GM12891 (cell line): ENCODE results near the gene ALPI.

Experiments used
- POLR2A ChIP-seq: IDR thresholded peaks from 2 replicates; pipeline ENCODE4 v1.6.1; 2011; ENCODE audit warnings: low read depth, low read length, control low read depth
- POLR2AphosphoS5 ChIP-seq: IDR thresholded peaks from 2 replicates; pipeline ENCODE4 v1.6.1; 2011; ENCODE audit warnings: low read depth, low read length, control low read depth
- TAF1 ChIP-seq: IDR thresholded peaks from 2 replicates; pipeline ENCODE4 v1.6.1; 2011; ENCODE audit warnings: low read depth, low read length, control low read depth

DNA sequence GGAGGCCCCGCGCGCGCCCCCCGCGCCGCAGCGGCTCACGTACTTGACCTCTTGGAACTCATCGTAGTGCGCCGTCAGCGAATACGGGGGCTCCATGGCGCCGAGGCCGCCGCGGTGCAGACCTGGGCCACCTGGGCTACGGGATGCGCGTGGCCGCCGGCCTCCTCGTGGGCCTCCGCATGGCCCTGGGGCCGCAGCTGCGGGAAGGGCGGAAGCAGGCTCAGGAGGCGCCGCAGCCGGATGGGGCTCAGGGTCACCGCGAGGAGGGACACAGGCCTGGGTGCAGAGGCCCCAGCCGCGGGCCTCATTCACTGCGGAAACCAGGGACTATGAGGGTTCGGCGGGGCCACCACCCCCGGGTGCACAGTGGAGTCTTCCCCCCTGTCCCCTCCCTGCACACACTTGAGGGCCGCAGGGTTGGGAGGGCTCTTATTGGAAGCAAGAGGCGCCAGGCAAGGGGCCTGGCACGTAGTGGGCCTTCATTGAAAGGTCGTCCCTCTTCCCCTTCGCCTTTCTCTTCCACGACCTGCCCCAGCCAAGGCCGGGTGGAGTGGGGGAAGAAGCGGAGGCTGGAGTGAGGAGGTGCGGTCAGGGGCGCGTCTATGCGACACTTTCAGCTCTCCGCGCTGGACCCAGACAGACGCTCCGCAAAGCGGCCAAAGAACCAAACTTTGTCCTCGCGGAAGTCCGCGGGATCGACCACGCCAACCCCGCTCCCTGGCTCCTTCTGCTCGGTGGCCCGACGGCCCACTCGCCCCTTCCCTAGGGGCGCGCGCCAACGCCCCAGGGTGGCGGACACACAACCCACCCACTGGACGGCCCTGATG, 30.8 kb downstream of the ALPI start:
- TF ChIP-seq POLR2A (no peak), POLR2AphosphoS5 (no peak), TAF1 (no peak)
